Stimulated activated CD4-positive, alpha-beta T cell treated with anti-CD3 and anti-CD28 coated beads, TNF-alpha, amount 100 ng/mL, for 1 hour (primary cell): ENCODE data around the gene NOC3L.

ENCODE experiments used
- DNase-seq, 3 donors: peaks; one replicate each; pipeline ENCODE4 v3.0.0-alpha.2; 2020; ENCODE audit warnings: low read depth in 3 of 3, low spot score in 1 of 3

NOC3L gene

DNA sequence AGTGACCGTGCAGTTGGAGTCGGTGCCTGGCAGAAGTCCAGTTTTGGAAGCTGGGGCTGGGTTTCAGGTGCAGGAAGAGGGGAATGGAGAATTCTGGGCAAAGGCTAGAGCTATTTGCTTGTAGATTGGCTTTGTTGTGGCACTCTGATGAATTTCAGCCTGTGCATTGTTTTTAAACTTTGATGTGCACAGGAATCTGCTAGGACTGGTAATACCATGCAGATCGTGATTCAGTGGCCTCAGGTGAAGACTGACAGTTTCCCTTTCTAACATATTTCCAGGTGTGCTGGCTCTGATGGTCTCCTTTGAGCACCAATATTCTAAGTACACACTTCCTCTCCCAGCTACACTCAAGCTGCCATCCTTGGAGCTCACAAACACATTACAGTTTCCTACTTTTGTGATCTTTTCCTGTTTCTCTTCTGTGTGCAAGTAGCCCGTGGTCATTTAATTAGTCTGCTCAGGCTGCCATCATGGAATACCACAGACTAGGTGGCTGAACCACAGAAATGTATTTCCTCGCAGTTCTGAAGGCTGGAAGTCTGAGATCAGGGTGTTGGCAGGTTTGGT, 55.6 kb downstream of the NOC3L start:
- no peak for DNase-seq

DNA sequence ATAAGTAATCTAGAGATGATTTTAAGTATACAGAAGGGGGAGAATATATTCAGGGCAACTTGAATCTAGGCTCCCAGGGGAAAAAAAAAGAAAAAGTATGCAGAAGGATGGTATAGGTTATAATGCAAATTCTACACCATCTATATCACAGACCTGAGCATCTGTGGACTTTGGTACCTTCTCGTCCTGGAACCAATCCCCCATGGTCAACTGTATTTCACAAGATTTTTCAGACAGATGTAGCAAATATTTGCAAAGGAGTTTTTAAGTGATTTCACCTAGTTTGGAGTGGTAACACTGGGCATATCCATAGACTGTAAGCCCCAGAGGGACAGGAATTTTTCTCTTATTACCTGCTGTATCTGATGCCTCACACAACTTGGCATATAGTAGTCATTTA, 58.8 kb downstream of the NOC3L start:
- no peak for DNase-seq

DNA sequence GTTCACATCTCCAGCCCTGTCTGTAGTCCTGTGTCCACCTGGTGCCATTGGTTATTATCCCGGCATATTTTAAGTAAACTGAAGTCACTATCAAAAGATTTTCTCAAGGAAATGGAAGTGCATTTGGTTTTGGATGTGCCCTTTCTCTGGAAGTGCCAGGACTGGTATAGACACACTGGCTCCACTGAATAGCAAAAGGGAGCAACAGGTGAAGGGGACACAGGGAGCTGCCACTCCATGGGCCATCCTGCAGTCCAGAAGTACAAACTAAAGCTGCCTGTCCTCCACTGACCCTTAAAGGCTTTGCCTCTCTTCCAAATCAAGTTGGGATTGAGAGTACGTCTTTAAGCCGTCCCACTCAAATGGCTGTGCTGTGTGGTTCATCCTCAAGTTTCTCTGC, 62.7 kb downstream of the NOC3L start:
- DNase-seq, result no peak

DNA sequence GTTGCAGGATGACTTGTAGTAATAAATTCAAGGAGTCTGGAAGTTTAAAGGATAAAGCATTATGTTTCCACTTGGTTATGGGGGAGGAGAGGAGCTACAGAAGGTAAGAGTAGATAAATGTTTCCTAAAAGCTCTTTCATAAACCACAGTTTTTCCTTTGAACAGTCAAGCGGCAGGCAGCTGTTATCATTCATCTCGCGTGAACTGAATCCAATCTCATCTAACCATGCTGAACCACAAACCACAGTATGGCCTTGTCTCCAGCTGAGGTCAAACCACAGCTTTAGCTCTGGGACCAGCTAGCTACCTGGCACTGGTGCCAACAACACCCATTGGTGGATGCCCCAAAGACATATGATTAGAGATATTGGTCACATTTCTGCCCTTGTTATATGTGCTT, 63.3 kb downstream of the NOC3L start:
- DNase-seq, result no peak

DNA sequence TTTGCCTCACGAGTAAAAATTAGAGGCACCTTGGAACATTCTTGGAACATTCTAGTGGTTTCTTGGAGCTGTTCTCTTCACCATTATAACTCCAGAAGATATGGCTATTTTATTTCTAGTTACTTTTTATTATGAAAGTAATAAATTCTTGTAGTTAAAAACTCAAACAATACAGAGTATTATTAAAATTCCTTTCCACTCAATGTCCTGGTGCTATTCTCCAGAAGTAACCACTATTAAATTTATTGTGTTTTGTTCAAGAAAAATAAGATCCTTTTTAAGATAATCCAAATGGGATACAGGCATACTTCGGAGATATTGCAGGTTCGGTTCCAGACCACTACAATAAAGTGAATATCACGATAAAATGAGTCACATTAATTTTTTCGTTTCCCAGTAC, 68.6 kb downstream of the NOC3L start:
- no peak for DNase-seq

DNA sequence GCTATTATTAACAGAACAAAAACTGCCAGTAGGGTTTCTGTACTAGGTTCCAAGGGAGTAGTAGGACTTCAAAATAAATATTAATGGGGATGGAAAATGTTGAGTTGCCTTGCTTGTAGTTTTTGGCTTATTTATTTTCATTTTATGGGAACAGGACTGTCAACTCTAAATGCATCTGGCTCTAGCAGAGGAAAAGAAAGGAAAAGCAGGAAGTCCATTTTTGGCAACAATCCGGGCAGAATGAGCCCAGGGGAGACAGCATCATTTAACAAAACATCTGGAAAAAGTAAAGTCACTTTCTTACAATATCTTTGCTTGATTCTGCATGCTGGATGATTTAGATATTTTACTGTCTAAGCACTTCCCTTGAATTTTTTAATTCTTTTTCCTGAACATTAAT, 69.4 kb downstream of the NOC3L start:
- no peak for DNase-seq

DNA sequence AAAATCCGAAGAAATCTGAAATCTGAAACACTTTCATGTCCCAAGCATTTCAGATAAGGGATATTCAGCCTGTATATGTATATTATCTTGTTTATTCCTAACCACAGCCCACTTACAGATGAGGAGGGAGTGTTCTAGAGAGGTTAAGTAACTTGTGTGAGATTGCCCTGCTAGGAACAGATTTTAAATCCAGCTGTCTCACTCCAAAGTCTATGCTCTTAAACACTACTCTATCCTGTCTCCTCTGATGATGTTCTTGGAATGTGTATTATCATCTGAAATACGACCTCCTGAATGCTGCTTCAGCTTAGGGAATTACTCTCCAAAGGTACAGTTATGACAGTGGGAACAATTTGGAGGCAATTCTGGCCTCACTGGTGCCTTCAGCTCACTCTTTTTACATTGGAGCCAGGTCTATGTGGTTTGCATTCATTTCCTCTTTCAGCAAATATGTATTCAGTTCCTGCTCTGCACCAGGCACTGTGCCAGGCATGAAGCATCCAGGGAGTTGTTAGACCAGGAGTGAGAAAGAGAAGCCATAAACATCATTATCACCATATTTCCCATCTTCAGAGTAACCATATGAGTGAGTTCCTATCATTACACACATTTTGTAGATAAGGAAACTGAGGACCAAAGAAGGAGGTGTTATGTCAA, 70.2 kb downstream of the NOC3L start:
- no peak for DNase-seq

DNA sequence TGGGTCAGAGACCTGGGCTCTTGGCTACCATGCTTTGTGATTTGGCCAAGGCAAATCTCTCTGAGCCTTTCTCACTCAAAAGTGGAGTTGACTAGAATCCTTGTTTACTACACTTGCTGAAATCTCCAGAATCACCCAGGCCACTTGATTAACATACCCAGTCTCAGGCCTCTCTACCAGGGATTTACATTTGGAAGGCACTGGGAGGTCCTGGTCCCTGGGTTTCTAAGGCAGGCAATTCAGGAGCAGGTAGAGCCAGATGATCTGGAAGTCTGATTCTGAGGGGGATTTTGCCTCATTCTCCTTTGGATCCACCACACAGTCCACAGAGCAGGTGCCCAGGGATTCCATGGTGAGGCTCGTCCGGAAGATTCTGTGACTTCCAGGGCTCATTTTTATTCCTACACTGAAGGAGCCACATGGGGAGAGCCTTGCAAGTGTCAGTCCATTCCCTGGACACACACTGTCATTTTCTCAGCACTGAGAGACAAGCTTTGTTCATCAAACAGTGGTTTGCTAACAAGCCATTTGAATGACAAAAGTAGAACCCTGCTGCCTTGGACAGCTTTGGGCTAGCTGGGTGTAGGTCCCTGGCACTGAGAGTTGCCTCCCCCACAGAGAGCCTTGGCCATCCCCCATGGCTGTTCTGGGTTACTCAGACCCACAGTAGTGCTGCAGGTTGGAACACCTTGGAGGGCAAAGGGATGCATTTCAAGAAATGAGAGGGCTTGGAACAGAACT, 74.2 kb downstream of the NOC3L start:
- DNase-seq, result no peak

DNA sequence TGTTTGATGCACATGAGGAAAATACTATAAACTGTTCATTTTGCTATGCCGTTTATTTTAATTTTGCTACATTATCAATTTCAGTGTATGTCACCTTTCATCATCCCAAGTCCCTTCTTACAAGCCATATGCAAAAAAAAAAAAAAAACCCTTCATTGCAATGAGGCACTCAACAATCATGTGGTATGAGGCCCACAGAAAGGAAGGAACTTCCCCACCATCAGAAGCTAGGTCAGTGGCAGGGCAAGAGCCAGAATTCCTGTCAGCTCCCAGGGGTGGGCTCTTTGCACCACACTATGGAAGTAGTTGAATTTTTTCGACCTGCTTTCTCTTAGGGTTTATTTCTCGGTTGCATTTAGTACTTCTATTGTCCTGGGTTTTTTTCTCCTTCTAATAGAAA, 75.4 kb downstream of the NOC3L start:
- DNase-seq, result no peak

DNA sequence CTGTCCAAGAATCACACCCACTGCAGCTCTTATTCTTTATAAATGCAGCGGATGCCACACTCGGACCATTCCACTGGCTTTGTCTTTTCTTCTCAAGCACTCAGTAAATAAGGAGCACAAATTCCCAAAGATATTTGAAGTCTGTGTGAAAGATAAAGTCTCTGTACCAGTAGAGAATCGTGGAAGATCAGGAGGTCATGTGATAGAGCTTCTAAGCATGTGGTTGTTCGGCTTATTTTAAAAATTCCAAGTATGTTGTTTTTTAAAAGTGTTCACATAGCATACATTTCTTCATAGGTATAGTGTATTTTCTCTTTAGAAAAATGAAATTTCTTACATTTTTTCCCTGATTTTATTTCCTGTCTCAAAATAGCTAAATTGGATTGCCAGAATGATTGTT, 75.8 kb downstream of the NOC3L start:
- no peak for DNase-seq

DNA sequence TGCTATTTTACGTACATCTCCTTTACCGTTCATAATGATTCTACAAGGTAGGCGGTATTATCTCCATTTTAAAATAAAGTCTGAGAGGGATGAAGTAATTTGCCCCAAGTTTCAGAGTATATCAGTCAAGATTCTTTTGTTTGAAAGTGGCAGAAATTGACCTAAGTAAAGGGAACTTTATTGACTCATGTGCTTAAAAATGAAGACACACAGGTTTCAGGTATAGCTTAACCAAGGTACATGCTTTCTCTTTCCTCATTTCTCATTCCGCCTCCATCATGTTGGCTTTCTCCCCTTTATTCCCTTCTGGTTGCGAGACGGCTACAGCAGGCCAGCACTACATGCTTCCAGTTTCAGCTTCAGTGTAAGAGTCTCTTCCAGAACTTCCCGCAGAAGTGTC, 77.5 kb downstream of the NOC3L start:
- DNase-seq, result no peak
